ENCODE data around the gene LST1.

DNA sequence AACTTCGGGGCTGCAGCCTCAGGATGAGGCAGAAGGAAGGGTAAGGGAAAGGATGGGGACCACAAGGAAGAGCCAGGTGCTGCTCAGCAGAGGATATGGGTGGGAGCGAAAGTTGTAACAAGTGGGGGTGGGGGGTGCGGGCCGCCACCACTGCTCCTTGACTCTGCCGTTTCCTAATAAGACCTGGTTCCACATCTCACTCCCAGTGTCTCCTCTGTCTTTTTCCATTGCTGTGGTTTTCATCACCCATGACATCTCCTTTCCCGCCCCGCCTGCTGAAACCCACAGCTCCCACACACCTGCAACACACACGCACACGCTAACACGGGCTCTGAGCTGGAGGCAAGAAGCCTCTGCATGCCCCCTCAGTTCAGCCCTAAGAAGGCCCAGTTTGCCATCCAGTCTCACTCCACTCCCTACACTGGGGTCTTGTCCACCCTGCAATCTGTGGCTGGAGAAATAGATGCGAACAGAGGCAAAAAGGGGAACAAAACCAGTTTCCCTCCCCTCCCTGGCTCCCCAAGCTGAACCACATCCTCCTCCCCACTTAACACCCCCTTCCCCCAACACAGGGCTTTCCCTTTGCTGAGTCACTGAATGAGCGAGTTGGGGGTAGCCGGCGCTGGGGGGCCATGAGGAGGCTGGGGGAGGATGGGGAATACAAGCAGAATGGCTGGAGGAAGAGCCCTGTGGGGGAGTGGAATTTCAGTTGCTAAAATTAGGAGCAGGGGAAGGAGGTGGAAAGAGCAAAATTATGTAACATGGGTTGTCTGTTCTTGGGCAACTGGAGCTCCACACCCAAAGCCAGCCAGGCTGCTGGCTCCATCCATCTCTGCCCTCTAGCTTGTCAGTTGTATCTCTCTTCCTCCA lies 27.2 kb upstream of the LST1 start:
- TF ChIP-seq, protein P1, sequence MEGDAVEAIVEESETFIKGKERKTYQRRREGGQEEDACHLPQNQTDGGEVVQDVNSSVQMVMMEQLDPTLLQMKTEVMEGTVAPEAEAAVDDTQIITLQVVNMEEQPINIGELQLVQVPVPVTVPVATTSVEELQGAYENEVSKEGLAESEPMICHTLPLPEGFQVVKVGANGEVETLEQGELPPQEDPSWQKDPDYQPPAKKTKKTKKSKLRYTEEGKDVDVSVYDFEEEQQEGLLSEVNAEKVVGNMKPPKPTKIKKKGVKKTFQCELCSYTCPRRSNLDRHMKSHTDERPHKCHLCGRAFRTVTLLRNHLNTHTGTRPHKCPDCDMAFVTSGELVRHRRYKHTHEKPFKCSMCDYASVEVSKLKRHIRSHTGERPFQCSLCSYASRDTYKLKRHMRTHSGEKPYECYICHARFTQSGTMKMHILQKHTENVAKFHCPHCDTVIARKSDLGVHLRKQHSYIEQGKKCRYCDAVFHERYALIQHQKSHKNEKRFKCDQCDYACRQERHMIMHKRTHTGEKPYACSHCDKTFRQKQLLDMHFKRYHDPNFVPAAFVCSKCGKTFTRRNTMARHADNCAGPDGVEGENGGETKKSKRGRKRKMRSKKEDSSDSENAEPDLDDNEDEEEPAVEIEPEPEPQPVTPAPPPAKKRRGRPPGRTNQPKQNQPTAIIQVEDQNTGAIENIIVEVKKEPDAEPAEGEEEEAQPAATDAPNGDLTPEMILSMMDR (IDR thresholded peaks at IDR 0.05 in 4 of 5, conservative IDR thresholded peaks at IDR 0.05 in 1 of 5): no peak
- TF ChIP-seq POLR2A (IDR thresholded peaks at IDR 0.05): no peak

Measured in gastrocnemius medialis (tissue), 4 donors.